T47D (cell line): Measurements from ENCODE around the gene GNS.

ENCODE experiments used
- DNase-seq, 2 experiments: peaks; one replicate each; pipeline versions ENCODE4 v3.0.0 to v3.0.0-alpha.2; 2011 to 2012; ENCODE audit warnings: low read depth in 1 of 2, low spot score in 1 of 2
- JUND ChIP-seq: IDR thresholded peaks from 2 replicates; pipeline ENCODE4 v1.6.1; 2012; ENCODE audit warnings: low read depth
- in situ Hi-C: cut with HindIII; loops from 2 replicates; pipeline ENCODE4 v1.10.0; 2016; ENCODE audit warnings: low sequenced_read_pairs, low pct_unique_long_range_greater_than_20kb

The GNS gene

DNA sequence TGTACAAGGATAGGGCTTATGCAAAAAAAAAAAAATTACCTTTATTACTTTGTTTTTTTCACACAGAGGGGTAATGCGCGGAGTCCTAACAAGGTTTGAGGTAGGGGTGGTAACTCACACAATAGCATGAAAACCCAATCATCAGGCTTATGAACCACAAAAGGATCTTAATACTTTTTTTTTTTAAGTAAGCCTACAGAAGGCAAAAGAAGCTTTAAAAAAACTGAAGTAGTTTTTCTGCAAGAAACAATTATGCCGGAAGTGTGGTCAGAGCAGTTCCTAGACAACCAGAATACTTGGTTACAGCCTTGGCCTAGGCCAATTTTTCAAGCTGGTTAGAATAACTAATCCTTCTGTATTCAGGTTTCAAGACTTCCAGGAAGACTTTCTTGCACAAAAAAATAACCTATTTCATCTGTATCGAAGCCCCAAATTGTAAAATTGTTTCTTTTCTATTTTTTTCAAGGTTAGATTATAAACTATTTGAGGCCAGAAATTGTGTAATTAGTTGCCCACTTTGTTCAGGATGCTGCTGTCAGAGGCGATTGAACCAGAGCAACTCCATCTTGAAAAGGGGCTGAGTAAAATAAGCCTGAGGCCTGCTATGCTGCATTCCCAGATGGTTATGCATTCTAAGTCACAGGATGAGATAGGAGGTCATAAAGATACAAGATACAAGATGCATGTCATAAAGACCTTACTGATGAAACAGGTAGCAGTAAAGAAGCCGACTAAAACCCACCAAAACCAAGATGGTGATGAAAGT is 1.8 kb upstream of the GNS start:
- in situ Hi-C loops = no loop called here
- no peak for TF ChIP-seq JUND
- no peak for DNase-seq

DNA sequence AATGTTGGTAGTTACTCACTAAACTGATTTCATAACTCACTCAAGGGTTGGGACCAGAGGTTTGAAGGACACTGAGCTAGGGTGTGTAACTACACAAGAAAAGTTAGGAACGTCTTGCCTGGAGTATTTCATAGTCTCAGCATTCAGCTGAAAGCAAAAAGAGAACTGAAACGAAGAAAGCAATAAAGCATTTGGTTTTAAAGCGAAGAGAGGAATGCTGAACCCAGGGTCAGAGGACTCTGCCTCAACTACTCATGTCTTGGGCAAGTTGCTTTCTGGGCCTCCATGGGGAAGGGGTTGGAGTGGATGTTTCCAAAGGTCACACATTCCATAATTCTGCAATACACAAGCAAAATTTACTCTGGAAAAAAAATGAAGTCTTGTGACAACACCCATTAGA is 1.4 kb downstream of the GNS start:
- in situ Hi-C loops = no loop called here
- no peak for DNase-seq
- TF ChIP-seq JUND = no peak

DNA sequence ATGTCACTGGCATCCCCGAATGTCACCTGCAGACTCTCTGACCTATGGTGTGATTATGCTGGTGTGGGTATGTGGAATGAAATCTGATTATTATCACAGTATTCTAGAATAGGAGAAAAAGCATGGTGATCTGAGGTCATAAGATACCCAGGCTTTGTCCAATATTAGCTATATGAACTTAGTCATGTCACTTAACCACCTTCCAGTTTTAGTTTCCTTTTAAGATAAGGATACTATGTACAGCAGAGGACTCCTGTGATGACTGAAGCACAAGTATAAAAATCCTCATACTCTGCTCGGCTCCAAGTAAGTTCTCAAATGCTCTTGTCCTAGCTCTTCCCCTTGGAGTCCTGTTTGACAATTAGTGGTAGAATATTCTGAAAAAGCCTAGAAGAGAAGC is 2.8 kb downstream of the GNS start:
- in situ Hi-C loops = no loop called here
- no peak for DNase-seq
- TF ChIP-seq JUND = no peak

DNA sequence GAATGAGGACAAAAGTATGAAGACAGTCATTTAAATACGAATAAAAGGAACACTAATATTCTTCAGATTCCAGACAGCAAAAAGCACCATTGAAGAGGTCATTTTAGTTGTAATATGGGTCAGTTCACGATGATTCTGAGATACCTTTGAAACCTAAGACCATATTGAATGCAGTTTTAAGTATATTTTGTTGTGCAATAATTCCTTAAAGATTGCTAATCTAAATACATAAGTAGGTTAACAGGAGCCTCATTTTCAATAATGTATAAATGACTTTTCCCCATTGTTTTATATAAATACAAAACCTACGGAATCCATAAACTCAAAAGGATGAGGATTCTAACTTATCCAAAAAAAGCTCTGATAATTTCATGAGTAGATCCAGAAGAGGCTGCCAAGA is 5.8 kb downstream of the GNS start:
- TF ChIP-seq JUND = no peak
- no peak for DNase-seq
- in situ Hi-C loops = no loop called here

DNA sequence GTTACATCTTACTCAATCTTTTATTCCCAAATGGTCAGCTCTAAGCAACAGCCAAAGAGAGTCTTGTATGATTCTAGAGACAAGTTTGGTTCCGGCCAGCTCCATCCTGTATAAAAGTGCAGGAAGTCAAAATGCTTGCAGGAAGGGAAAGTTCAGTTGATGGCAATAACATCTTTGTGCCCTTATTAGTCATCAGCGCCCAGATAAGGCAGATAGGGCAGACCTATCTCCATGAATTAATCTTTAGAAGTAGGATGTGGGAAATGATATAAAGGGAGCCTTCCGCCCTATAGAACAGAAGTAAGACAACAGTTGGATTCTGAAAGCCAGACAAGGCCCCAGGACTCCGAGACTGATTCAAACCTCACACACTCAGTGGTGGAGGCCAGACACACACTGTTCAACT is 6.4 kb downstream of the GNS start:
- in situ Hi-C loops = no loop called here
- no peak for DNase-seq
- no peak for TF ChIP-seq JUND

DNA sequence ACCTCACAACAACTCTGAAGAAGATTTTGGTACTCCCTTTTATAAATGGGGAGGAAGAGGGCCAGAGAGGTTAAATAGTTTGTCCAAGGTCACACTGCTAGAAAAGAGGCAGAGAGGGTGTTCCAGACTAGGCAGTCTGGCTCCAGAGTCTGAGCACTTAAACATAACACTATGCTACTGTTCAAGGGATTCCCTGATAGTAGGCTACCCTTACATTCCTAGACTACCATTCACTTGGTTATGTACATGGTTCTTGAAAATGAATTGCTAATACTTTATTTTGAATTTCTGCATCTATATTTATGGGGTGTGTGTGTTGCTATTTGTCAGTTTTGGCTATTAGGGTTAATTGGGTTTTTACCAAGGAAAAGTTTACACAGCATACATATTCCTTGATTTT is 7.2 kb downstream of the GNS start:
- no peak for DNase-seq
- no peak for TF ChIP-seq JUND
- in situ Hi-C loops = no loop called here

DNA sequence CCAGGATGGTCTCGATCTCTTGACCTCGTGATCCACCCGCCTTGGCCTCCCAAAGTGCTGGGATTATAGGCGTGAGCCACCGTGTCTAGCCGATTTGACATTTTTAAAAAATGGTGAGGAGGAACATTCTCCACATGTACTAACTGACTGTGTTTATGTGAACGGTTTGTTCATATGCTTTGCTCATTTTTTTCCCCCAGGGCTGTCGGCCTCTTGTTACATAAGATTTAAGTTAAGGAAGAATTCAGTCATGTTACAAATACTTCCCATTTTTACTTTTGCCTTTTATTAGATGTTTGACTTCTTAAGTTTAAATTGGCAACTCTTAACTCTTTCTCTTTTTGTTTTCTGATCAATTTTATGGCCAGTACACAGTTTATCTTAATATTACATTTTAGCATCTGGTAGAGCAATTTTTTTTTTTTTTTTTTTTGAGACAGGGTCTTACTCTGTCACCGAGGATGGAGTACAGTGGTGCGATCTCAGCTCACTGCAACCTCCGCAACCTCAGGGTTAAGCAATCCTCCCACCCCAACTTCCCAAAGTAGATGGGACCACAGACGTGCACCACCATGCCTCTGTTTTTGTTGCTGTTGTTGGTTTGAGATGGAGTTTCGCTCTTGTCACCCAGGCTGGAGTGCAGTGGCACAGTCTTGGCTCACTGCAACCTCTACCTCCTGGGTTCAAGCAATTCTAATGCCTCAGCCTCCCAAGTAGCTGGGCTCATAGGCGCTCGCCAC is 9.6 kb downstream of the GNS start:
- DNase-seq = no peak
- TF ChIP-seq JUND = no peak
- in situ Hi-C loops = no loop called here

DNA sequence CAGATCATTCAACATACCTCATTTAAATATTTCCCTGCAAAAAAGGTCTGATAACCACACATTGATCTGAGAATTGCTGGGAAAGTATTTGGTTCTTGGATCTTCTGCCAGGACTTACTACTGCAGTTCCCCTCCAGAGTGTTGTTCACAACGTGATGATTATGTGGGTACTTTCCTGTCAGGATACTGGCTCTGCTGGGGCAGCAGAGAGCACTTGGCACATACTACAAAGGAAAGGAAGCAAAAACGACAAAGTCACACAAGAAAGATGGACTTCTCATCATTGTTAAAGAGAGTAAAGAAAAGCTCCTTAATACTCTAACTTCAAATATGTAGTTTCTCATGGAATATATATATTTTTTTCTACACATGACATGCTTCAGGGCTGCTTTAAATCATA is 11.5 kb downstream of the GNS start:
- DNase-seq = no peak
- no peak for TF ChIP-seq JUND
- in situ Hi-C loops = no loop called here

DNA sequence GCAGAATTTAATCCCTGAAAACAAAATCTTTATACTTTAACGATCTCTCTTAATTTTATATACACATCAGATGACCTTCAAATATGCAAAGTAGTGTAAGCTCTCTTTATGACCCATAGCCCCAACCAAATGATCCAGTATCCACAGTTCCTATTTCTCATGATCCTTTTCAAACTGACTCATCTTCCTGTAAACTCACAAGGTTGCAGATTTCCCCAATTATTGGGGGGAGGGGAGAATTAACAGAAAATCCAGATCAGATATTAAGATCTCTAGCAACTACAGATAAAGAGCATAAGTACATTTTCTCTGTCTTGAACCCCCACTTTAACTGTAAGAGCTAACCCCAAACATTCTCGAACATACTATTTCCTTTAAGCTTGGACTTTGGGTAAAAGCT is 12.5 kb downstream of the GNS start:
- no peak for DNase-seq
- no peak for TF ChIP-seq JUND
- in situ Hi-C loops = no loop called here

DNA sequence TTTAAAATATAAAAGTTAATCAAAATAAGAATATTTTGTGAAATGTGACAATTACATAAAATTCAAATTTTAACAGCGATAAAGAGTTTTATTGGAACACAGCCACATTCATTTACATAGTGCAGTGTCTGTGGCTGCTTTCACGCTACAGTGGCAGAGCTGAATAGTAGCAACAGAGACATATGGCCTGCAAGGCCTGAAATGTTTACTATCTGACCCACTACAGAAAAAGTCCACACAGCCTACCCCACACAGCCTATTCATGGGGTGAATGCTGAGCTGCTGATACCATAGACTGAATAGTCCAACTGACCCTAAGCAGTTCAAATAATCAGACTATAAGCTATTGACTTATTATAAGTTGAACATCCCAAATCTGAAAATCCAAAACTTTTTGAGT is 13.2 kb downstream of the GNS start:
- no peak for DNase-seq
- in situ Hi-C loops = no loop called here
- TF ChIP-seq JUND = no peak

DNA sequence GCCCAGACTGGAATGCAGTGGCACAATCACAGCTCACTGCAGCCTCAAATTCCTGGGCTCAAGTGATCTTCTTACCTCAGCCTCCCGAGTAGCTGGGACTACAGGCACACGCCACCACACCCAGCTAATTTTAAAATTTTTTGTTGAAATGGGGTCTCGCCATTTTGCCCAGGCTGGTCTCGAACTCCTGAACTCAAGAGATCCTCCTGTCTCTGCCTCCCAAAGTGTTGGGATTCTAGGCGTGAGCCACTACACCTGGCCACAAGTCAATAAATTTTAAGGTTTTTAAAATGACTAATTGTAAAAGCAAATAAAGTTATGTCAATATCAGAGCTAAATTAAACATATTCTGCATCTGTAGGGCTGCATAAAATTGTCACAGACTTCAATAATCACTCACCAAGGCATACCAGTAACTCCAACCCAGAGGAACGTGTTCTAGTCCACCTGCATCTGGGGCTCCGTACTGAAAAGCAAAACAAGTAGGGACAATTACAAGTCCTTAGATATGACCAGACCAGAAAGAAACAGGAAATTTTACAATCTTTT is 13.9 kb downstream of the GNS start:
- no peak for TF ChIP-seq JUND
- DNase-seq = no peak
- in situ Hi-C loops = no loop called here

DNA sequence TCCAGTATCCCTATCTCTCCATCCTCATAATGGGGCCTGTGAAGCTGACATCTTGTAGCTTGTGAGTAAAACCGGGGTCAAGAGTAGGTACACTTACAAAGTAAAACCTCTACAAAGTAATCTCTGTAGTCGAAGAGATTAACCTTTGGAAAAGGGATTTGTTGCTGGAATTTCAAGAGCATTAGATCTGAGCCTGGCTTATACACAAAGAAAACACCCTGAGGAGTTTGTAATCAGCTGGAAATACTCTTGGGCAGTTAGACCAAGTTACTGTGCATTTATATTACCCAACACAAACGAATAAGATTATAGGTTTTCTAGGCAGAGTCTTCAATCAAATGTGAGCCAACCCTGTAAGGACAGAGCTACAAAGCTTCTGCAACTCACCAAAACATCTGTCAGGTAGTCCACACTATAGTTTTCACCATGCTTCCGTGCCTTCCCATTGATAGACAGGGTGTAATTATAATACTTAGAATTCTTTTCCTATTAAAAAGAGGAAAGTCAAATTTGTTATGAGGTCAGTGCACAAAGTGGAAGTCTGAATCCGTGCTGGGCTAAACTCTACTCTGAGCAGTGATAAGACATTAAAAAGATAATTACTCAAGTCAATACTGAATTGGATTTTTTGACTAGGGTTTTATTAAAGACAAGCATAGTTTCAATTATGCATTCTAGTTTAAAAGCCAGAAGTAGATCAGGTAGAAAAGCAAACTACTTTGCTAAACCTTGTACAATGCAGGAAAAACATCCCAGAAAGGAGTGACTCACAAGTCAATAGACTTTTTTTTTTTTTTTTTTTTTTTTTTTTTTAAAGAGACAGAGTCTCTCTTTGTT is 14.6 kb downstream of the GNS start:
- no peak for TF ChIP-seq JUND
- in situ Hi-C loops = no loop called here
- DNase-seq = no peak

DNA sequence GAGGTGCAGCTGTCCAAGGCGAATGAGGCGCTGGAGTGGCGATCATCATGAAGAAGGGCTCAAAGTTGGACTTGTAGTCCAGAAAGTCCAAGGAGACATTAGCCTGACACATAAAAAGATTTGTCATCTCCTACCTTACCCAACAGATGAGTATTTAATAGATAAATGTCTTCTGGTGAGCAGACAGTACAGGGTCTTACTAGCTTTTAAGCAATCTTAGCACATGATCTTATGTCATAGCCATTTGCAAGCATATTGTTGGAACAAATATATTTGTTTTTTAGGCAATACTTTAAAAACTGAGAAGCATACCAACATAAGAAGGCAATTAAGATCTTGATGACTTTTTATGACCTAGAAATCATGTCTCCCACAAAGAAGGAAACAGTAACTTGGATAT is 16.0 kb downstream of the GNS start:
- in situ Hi-C loops = no loop called here
- DNase-seq = no peak
- no peak for TF ChIP-seq JUND
